ENCODE measurements around the gene PCARE.

Gene PCARE

DNA sequence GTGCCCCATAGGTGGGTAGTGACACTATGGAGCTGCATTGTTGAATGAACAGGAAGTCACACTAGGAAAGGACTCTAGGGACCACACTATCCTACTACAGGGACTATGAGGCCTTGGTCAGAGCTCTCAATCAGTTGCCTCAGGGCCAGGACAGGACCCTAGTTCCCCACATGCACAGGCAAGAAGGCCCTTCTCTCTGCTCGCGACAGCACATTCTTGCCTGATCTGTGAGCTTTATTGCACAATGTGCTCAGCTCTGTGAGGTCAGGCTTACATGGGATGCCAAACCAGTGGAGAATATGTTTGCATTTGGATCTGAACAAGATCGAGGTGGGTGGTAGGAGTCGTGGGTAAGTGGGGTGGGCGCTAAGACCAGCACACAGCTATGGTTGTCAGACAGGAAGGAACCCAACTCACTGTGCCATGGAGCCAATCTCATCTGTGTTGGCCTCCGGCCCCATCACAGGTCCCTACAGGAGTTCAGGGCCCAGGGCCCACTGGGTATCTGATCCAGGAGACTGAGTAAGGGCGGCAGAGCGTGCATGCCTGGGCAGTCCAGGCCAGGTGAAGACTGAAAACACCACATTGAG, 8.0 kb downstream of the PCARE start:
- in situ Hi-C loops (cut with MboI; ENCODE audit: low pct_unique_long_range_greater_than_20kb, low sequenced_read_pairs): no loop called here
- DNase-seq: no peak

DNA sequence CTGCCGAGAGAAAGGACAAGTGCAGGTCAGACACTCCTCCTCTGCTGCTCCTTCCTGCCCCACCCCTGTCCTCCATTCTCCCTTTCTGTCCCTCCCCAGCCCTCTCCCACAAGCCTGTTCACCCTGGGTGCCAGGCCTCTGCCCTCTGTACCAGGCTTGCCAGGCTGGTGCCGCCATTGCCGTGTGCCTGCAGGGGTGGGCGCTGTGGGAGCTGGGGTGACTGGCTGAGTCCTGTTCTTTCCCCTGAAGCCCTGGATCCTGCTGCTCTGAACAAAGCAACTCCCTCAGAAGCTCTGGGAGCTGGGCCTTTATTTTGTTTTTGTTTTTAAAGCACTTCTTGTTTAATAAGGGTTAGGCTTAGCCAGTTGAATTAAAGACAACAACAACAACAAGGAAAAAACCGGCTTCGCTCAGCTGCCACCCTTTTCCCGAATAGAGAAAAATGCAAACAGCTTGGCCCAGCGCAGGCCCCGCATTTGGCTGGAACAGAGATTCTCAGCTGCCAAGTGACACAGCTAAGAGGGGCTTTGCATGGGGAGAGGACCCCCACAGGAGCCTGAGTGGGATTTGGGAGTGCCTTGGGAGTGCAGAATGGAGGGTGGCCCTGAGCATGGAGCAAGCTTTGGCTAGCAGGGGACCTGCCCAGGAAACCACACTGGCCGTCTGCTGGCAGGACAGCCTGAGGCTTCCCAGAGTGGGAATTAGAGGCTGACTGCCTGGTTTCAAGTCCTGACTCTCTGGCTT, 9.1 kb downstream of the PCARE start:
- in situ Hi-C loops (cut with MboI; ENCODE audit: low pct_unique_long_range_greater_than_20kb, low sequenced_read_pairs): no loop called here
- DNase-seq: no peak

DNA sequence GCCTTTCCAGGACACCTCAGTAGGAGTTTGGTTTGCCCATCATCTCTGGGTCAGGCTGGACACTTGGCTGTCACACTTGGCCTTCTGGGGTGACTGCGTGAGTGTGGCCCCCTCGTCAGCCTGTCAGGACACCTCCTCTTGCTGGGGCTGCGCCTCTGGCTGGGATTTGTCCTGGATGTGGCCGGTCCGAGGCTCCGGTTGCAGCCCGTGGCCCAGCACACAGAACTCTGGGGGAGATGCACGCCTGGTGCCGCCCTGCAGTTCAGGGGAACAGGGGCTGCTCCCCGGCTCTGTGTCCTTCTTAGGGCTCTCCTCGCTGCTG, 9.6 kb downstream of the PCARE start:
- no peak for DNase-seq
- in situ Hi-C loops (cut with MboI; ENCODE audit: low pct_unique_long_range_greater_than_20kb, low sequenced_read_pairs): no loop called here

DNA sequence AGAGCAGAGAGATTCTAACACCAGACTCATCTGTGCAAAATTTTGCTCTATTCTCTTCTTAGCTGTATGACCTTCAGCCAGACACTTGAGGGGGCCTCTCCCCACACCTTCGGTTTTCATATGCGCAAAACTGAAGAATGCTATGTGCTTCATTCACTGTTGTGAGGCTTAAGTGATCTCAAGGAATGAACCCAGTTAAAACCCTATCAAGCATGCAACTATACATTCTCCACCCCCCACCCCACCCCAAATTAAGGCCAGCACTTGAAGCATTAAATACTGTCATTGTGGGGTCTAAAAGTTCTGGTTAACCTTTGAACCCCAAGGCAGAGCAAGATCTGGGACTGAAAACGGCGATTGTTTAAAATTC, 10.0 kb downstream of the PCARE start:
- no peak for DNase-seq
- in situ Hi-C loops (cut with MboI; ENCODE audit: low pct_unique_long_range_greater_than_20kb, low sequenced_read_pairs): no loop called here

DNA sequence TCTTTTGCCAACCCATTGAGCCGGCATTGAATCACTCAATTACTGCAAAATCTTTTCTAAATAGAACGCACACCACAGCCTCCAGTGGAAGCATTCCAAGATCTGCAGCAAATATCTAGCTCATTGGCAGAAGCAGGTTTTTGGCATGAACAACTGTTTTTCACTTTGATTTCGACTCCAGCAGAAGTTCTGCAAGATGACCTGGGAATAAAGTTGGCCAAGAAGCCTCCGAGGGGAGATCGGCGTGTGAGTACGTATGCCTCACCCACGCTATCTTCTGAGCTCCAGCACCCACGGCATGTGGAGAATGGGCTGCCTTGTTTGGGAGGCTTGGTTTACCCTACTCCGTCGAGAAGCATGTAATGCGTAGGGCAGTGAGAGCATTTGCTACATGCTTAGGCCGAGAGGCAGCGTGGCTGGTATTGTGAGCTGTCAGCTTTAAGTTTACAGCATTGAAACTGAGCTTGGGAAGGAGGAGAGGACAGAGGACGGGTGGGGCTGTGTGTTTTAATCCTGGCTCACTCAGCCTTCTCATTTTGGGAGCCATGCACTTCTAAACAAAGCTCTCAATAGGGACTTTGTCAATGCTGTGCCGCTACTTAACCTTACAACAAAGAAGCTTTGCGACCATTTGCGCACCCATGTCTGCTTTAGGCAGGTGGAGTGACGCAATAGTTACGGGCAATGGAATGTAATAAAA, 10.5 kb downstream of the PCARE start:
- in situ Hi-C loops (cut with MboI; ENCODE audit: low pct_unique_long_range_greater_than_20kb, low sequenced_read_pairs): no loop called here
- DNase-seq: no peak

DNA sequence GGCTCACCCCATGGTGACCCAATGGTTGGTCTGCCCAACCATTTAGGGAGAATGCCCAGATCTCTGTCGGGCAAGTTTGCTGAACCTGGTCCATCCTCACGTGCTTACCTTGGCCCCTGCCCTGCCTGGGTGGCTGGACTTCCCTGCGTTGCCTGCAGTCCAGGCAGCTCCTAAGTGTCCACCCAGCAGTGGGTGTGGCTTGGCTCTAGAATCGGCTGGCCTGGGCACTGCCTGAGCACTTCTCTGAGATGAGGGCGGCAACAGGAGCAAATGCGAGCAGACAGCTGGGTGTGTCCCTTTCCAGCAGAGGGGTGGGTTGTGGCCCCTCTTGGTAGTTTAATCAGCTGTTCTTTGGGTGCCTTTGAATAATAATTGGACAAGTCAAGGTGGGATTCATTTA, 11.3 kb downstream of the PCARE start:
- in situ Hi-C loops (cut with MboI; ENCODE audit: low pct_unique_long_range_greater_than_20kb, low sequenced_read_pairs): no loop called here

DNA sequence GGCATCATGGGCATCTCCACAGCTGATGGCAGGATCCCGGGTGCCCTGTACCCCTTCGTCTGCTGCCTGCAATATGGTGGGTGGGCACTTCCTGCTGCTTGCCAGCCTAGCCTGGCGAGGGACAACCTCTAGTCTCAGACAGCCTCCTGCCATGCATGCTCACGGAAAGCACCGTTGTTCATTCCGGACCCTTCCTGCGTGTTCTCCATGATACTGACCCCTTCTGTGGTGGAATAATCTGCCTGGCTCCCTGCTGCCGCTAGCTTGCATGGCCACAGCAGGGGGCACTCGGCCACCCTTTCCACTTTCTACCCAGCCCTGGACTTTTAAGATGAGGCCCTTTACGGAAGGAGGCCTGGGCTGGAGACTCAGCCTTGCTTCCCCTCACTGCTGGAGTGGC, 12.0 kb downstream of the PCARE start:
- in situ Hi-C loops (cut with MboI; ENCODE audit: low pct_unique_long_range_greater_than_20kb, low sequenced_read_pairs): no loop called here
- no peak for DNase-seq

More for the DNA sequence above, 11.3 kb downstream of the PCARE start:
- DNase-seq: no peak

DNA sequence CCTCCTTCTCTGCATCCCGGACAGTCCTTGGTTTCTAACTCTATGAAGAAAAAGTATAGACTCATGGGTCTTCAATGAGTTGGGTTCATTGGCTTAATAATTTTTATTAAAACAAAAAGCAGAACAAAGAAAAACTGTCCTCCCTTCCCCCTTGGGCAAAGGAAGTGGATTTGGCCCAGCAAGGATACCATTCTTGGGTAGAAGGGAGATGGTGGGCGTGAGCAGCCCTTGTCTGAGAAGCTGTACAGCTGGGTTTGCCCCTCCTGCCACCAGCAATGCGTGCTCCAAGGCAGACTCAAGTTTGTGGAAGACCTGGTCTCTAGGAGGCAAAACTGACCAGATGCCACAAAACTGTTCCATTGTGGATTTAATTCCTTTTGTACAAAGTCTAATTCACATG, 12.7 kb downstream of the PCARE start:
- in situ Hi-C loops (cut with MboI; ENCODE audit: low pct_unique_long_range_greater_than_20kb, low sequenced_read_pairs): no loop called here
- no peak for DNase-seq

DNA sequence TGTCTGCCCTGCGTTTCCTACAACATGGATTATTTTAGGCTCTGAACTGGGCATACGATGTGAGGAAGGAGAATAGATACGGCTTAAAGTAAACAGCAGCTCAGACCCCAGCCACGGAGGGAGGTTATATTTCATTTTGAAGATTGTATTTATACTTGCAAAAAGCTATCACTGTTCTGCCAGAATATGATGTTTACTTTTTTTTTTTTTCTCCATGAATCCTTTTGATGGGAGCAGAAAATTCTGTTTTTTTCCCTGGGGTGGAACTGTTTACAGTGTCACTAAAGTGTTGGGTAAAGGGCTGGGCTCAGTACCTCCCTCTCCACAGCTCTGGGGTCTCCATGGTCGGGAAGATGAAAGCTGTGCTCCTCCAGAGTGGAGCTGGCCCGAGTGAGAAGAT, 13.1 kb downstream of the PCARE start:
- in situ Hi-C loops (cut with MboI; ENCODE audit: low pct_unique_long_range_greater_than_20kb, low sequenced_read_pairs): no loop called here
- no peak for DNase-seq

DNA sequence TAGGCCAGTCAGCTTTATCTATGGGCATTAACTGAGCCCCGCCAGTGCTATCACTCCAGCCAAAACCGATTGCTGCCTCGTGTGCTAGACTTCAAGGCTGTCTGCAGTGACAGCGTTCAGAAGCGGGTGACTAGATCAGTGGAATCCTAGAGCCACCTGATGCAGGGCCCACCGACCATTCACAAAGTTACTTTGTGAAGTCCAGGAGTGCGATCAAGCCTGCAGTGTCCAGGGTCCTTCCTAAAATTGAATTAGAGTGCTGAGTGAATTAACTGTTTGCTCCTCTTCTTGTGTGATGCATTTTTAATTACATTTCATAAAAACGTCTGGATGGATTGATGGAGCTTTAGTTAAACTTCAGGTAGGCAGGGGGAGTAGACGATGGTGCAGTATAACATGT, 13.9 kb downstream of the PCARE start:
- in situ Hi-C loops (cut with MboI; ENCODE audit: low pct_unique_long_range_greater_than_20kb, low sequenced_read_pairs): no loop called here
- no peak for DNase-seq

DNA sequence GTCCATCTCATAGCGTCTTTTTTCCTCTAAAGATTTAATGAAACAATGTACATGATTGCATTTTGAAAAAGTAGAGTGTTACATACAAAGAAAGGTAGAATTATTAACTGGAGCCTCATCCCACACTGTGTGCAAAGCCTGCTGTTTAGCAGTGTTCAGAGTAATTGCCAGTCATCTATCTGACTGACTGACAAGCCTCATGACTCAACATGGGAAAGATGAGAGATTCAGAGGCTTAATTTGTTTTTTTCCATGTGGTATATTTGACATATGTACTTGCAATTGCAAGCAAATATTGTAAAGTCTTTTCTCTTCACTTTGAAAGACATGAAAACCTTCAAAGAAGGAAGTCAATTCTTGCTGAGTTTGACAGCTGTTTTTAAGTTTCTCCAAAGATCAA, 14.7 kb downstream of the PCARE start:
- in situ Hi-C loops (cut with MboI; ENCODE audit: low pct_unique_long_range_greater_than_20kb, low sequenced_read_pairs): no loop called here
- DNase-seq: no peak

DNA sequence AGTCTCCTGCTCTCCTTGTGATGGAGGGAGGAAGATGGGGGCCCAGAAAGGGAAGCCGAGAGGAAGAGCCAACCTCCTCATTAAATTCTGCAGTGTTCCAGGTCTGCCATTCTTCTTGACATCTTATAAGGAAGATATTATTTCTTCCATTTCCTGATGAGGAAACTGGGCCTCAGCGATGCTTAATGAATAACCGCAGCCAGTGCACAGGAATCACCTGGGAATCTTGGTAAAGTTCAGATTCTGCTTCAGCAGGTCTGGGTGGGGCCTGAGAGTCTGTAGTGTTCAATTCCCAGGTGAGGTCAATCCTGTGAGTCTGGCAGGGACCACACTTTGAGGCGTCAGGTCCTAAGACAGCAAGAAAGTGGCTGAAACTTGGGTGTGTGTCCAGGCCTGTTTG, 17.3 kb downstream of the PCARE start:
- no peak for DNase-seq
- in situ Hi-C loops (cut with MboI; ENCODE audit: low pct_unique_long_range_greater_than_20kb, low sequenced_read_pairs): no loop called here

DNA sequence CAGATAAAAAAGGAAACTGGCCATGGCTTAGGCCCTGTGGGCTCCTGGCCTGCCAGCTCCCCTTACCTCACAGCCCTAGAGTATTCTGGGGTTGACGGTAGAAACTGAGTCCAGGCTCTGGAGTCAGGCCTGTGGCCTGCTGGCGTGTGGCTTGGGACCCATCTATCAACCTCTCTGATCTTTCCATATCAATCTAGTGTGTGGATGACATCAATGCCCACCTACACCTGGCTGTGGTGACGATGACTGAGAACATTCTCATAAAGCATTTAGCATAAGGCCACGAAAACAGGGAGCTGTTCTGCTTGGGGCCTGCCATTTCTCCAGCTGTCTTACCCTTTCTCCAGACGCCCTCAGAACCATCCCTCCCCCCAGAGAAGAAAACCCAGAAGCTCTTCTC, 17.9 kb downstream of the PCARE start:
- in situ Hi-C loops (cut with MboI; ENCODE audit: low pct_unique_long_range_greater_than_20kb, low sequenced_read_pairs): no loop called here
- no peak for DNase-seq

DNA sequence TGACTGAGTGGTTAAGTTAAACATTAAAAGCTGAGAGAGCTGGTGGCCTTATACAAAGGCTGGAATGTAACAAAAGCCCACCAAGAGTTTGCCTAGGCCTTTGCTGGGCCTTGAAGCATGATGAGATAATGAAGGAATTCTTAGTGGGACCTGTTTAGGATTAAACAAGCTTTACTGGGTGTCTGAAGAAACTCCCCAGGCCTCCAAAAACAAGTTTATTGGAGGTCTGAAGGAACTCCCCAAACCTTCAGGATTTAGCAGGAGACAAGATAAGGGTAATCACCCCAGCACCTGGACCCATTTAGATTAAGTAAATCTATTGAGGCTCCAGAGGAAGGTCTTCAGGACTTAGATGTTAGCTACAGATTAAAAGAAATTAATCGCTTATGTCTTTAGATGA, 18.7 kb downstream of the PCARE start:
- in situ Hi-C loops (cut with MboI; ENCODE audit: low pct_unique_long_range_greater_than_20kb, low sequenced_read_pairs): no loop called here
- no peak for DNase-seq

DNA sequence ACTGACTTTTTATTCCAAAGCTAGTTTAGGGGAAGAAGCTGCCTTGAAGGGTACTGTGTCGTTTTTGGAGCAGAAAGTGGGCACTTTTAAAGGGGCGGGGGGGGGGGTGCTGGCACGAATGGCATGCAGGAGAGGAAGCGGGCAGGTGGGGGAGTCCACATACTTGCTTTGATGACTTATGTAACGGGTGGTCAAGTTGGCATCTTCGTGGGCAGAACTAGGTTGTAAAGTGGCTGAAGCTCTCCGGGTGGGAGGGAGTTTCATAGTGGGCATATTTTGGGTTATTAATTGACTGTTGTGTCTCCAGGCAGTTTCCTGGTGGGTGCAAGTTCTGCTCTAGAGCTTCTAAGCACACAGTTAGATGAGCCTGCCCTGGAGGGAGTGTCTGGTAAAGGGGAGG, 19.9 kb downstream of the PCARE start:
- DNase-seq: no peak
- in situ Hi-C loops (cut with MboI; ENCODE audit: low pct_unique_long_range_greater_than_20kb, low sequenced_read_pairs): no loop called here

DNA sequence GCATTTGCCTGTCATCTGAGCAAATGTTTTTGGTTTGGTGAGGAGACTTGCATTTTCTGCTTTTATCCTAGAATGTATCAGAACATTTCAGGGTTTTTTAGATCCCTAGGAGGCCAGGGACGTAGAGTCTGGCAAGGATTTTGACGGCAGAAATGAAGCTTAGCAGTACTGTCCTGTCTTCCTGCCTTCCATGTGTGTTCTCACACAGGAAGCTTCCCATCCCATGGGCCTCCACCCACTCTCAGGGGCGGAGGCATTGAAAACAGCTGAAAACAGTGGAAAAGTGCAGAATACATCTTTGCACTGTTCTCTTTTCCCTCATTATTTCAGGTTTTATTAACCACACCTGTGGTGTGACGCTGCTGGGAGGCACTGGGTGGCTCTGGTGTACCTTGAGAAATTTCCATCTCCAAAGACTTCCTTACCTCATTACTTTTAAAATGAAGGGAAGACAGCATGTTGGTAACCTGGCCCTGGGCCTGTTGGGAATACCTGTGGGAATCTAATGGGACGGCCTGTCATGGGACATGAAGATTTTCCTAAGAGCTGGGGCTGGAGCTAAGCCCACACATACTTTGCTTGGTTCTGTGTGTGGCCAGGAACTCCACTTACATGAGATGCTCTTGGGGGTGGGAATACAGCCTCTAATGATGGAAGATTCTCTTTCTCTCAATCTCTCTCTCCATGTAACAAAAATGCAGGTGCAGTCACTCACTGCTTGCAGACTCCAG, 20.5 kb downstream of the PCARE start:
- DNase-seq: no peak
- in situ Hi-C loops (cut with MboI; ENCODE audit: low pct_unique_long_range_greater_than_20kb, low sequenced_read_pairs): no loop called here

DNA sequence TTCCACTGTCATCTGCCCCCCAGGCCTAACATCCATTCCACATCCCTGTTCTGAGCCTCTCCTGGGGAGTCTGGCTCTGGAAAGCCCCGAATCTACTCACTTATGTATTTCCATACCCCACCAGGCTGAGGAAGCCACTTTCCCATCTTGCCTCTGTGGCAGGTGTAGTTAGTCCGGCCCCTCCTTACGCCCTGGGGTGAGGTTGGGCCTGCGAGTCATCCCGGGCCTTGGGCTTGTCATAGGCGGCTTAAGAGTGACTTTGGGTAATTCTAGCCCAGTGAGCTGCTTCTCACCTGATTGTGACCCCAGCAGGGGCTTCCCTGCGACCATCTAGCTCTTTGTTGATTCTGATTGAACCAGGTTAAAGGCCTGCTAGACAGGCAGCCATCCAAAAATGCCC, 21.1 kb downstream of the PCARE start:
- DNase-seq: no peak

DNA sequence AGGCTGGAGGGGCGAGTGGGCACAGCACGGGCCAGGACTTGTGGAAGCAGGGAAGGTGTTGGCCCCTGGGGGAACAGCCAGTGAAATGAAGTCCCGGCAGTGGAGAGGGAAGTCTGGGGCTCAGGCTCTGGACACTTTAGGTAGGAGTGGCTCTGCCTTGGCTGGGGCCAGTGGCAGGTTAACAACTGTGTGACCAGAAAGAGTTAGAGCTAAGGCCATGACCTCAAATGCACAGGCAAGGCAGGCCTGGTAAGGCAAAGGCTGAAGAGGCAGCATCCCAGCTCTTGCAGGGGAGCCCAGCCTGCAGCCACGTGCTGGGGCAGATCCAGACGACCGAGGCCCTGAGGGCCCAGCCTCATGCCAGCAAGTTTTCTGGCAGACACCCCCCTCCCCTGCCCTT, 21.5 kb downstream of the PCARE start:
- in situ Hi-C loops (cut with MboI; ENCODE audit: low pct_unique_long_range_greater_than_20kb, low sequenced_read_pairs): no loop called here
- no peak for DNase-seq

More for the DNA sequence above, 21.1 kb downstream of the PCARE start:
- in situ Hi-C loops (cut with MboI; ENCODE audit: low pct_unique_long_range_greater_than_20kb, low sequenced_read_pairs): no loop called here

DNA sequence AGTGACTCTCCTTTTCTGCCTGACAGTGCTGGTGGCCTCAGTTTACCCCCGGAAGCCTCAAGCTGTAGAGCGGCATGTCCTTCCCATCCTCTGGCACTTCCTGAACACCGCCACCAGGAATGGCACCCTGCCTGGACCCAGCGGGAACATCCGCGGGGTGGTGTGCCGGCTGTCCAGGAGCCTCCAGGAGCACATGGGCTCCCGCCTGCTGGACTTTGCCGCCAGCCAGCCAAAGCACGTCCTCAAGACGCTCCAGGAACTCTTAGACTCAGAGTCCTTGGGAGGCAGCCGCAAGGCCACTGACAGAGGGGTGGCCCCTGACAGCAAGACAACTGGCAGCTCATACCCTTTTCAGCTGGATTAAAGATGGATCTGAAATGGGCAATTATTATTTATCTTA, 22.6 kb downstream of the PCARE start:
- no peak for DNase-seq
- in situ Hi-C loops (cut with MboI; ENCODE audit: low pct_unique_long_range_greater_than_20kb, low sequenced_read_pairs): no loop called here

DNA sequence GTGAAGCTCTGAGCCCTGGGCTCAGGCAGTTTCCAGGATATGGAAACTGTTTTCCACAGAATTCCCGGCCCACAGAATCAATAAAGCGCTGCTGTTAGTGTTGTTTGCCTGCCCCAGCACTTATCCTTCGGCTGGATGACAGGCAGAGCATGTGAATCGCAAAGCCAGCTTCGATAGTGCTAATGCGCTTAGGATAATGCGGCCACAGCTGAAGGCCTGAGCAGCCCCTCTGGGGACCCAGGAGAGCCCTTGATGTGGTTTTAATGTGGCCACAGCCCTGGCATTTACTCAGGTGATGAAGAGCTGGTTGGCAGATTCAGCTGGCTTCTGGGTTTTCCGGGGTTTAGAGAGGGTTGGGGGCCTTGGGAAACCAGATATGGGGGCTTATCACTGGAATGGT, 23.7 kb downstream of the PCARE start:
- in situ Hi-C loops (cut with MboI; ENCODE audit: low pct_unique_long_range_greater_than_20kb, low sequenced_read_pairs): no loop called here
- DNase-seq: no peak

All from KBM-7 (cell line).